ENCODE results near the gene CLTRN. TPM values are rescaled to one million over a fixed set of nuclear protein-coding genes. Genes with fewer than 3 reads are reported as not detected.
A peak's percentile ranks its signal among the peaks of the same experiment; 100 is the strongest.

CLTRN gene
- total and polyA plus RNA-seq, 2 donors from 2014 or later, result 30.7 to 129 TPM

- H3K27me3 ChIP-seq (ENCODE audit: control insufficient read depth, insufficient read depth, low read length), result peaks cover 14% of the 10 kb centered on the region
- TF ChIP-seq CTCF (IDR thresholded peaks at IDR 0.05; ENCODE audit: borderline replicate concordance, extremely low read depth, insufficient read depth), result no peak
- intact Hi-C loops (cut with DNase I), result no loop called here
- H3K9ac ChIP-seq (ENCODE audit: low read length in 3 of 3), result no peak overlapping the region
- FAIRE-seq, result no peak
- no peaks in the 10 kb centered on the region for H3K36me3 ChIP-seq (ENCODE audit: control insufficient read depth in 2 of 3, insufficient read depth in 3 of 3, low read length in 3 of 3)
- no peaks in the 10 kb centered on the region for H3K4me1 ChIP-seq (ENCODE audit: control insufficient read depth in 2 of 3, insufficient read depth in 2 of 3, low read depth in 1 of 3, low read length in 3 of 3)
- H3K27ac ChIP-seq (ENCODE audit: low read depth in 2 of 2, low read length in 2 of 2), result no peak overlapping the region
- H3K9me3 ChIP-seq (ENCODE audit: control insufficient read depth in 2 of 3, insufficient read depth in 1 of 3, low read length in 3 of 3), result no peaks in the 10 kb centered on the region
- H3K4me3 ChIP-seq (ENCODE audit: low read length in 3 of 3), result peak overlapping the region in 2 of 3 donors; percentile 45 to 56
- DNase-seq, result no peak
These were observed 66.6 kb downstream of the CLTRN start for GRCh38 chrX:15598026-15598425.

- no peak for TF ChIP-seq CTCF (IDR thresholded peaks at IDR 0.05; ENCODE audit: borderline replicate concordance, extremely low read depth, insufficient read depth)
- Histone ChIP-seq H3K9ac (ENCODE audit: low read length in 3 of 3) (no peak overlapping the region), H3K36me3 (ENCODE audit: control insufficient read depth in 2 of 3, insufficient read depth in 3 of 3, low read length in 3 of 3) (no peaks in the 10 kb centered on the region), H3K4me1 (ENCODE audit: control insufficient read depth in 2 of 3, insufficient read depth in 2 of 3, low read depth in 1 of 3, low read length in 3 of 3) (no peaks in the 10 kb centered on the region), H3K27ac (ENCODE audit: low read depth in 2 of 2, low read length in 2 of 2) (no peak overlapping the region), H3K4me3 (ENCODE audit: low read length in 3 of 3) (no peak overlapping the region), H3K27me3 (ENCODE audit: control insufficient read depth, insufficient read depth, low read length) (peaks cover 19% of the 10 kb centered on the region), H3K9me3 (ENCODE audit: control insufficient read depth in 2 of 3, insufficient read depth in 1 of 3, low read length in 3 of 3) (no peaks in the 10 kb centered on the region)
- DNase-seq (no peak), FAIRE-seq (no peak)
- intact Hi-C loops (cut with DNase I), result no loop called here
These were observed 70.2 kb downstream of the CLTRN start for GRCh38 chrX:15594371-15594770.

DNA sequence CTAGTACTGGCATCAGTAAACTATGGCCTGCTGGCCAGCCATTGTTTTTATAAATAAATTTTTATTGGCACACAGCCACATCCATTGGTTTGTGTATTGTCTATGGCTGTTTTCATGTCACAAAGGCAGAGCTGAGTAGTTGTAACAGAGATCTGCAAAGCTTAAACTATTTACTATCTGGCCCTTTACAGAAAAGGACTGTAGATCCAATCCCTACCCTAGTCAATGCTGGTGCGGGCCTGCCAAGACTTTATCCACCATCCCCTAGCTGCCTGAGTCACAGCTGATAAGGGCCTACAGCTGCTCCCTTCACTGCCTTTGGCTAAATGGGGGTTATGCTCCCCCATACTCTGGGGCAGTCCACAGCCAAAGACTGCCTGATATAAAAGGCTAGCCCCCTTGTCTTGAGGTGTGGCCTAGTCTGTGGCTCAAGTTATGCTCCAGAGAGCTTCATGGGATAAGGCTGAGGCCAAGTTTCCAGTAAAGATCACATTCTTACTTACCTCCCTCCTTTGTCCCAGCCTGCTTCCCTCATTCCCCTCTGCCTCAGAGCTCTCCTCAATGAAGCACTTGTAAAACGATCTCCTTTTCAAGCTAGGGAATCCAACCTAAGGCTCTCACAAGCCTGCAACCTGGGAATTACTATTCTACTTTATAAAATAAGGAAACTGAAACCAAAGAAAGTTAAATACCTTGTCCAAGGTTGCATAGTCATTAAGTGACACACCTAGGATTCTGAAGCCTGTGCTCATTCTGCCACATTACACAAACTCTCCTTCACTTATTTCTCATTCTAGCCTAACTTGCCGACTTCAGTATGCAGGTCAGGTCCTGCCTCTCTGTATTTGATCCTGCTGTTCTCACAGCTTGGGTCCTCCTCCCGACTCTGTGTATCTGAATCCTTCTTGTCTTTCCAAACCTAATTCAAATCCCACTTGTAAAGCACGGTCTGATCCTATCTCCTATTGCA, 84.5 kb downstream of the CLTRN start:
- Histone ChIP-seq H3K9ac (ENCODE audit: low read length in 3 of 3) (no peak overlapping the region), H3K4me3 (ENCODE audit: low read length in 3 of 3) (no peak overlapping the region), H3K27ac (ENCODE audit: low read depth in 2 of 2, low read length in 2 of 2) (no peak overlapping the region), H3K27me3 (ENCODE audit: control insufficient read depth, insufficient read depth, low read length) (peaks cover 4% of the 10 kb centered on the region), H3K9me3 (ENCODE audit: control insufficient read depth in 2 of 3, insufficient read depth in 1 of 3, low read length in 3 of 3) (no peaks in the 10 kb centered on the region), H3K36me3 (ENCODE audit: control insufficient read depth in 2 of 3, insufficient read depth in 3 of 3, low read length in 3 of 3) (no peaks in the 10 kb centered on the region), H3K4me1 (ENCODE audit: control insufficient read depth in 2 of 3, insufficient read depth in 2 of 3, low read depth in 1 of 3, low read length in 3 of 3) (no peaks in the 10 kb centered on the region)
- intact Hi-C loops (cut with DNase I), result no loop called here
- DNase-seq (no peak), FAIRE-seq (no peak)
- no peak for TF ChIP-seq CTCF (IDR thresholded peaks at IDR 0.05; ENCODE audit: borderline replicate concordance, extremely low read depth, insufficient read depth)

Other genes with a start within 250 kb of the CLTRN start
- 7.0 TPM for gene PIR, start 171.5 kb downstream of the CLTRN start, total RNA-seq
- 36.5 TPM for gene PIR, start 171.5 kb downstream of the CLTRN start, polyA plus RNA-seq (ENCODE audit: insufficient read depth, low read depth, low replicate concordance)
- gene BMX, start 164.0 kb downstream of the CLTRN start, total RNA-seq, result 1.4 TPM
- not detected for gene BMX, start 164.0 kb downstream of the CLTRN start, polyA plus RNA-seq (ENCODE audit: insufficient read depth, low read depth, low replicate concordance)
- 5.5 TPM for gene ACE2, start 63.8 kb downstream of the CLTRN start, total RNA-seq
- 32.4 TPM for gene ACE2, start 63.8 kb downstream of the CLTRN start, polyA plus RNA-seq (ENCODE audit: insufficient read depth, low read depth, low replicate concordance)
- gene CA5B, start 73.5 kb upstream of the CLTRN start, total RNA-seq, result 18.2 TPM
- 1.9 TPM for gene CA5B, start 73.5 kb upstream of the CLTRN start, polyA plus RNA-seq (ENCODE audit: insufficient read depth, low read depth, low replicate concordance)
- 15.6 TPM for gene ZRSR2, start 125.7 kb upstream of the CLTRN start, total RNA-seq
- 12.8 TPM for gene ZRSR2, start 125.7 kb upstream of the CLTRN start, polyA plus RNA-seq (ENCODE audit: insufficient read depth, low read depth, low replicate concordance)
- gene AP1S2, start 190.0 kb upstream of the CLTRN start, total RNA-seq, result 28.7 TPM
- 13.7 TPM for gene AP1S2, start 190.0 kb upstream of the CLTRN start, polyA plus RNA-seq (ENCODE audit: insufficient read depth, low read depth, low replicate concordance)

Data from kidney (tissue), 14 donors.